K562 (cell line): Measurements from ENCODE around the gene GCA. TPM values are rescaled to one million over a fixed set of nuclear protein-coding genes. Genes with fewer than 3 reads are reported as not detected.

Experiments
- ATAC-seq: fragments of 200-7000 bp; cut with Tn5 transposase; 3 replicates; pipeline ENCODE4 v1.9.1; 2020; ENCODE audit warnings: moderate library complexity
- BruUV-seq: library from RNA; stranded (reverse); fragments of 400-500 nt; replicated peaks from 2 replicates; lab custom pipeline; 2021; lab: Mats Ljungman, UMichigan
- CTCF ChIA-PET: fragments of 300-600 bp; formaldehyde crosslinking; extraction: SDS; loops from one replicate; lab custom pipeline; 2021; ENCODE audit warnings: low intra/inter-chr PET ratio; lab: Yijun Ruan, JAX
- POLR2A ChIA-PET: fragments of 300-600, 350-650 bp; sonication (Branson Sonifier 250); formaldehyde crosslinking; extraction: SDS; loops from one replicate; lab custom pipeline; 2021; ENCODE audit warnings: antibody characterized with exemption, inconsistent platforms; lab: Yijun Ruan, JAX
- DNase-seq, 4 experiments: peaks; one replicate each; pipeline versions ENCODE4 v3.0.0 to v3.0.0-alpha.2; 2011 to 2018; ENCODE audit warnings: low spot score in 3 of 4, mixed read lengths in 3 of 4; ENCODE audit errors: extremely low read depth in 1 of 4
- FAIRE-seq: peaks from 2 replicates; lab custom pipeline; 2011; peaks lifted over from hg19 to GRCh38; lab: Jason Lieb, UNC
- H2AFZ ChIP-seq: 2 replicates; pipeline ENCODE4 v1.6.0; 2011; ENCODE audit warnings: low read depth, low read length, control low read depth, inconsistent platforms
- H3K27ac ChIP-seq: fragments of 200-600 bp; 3 replicates; pipeline ENCODE4 v1.8.0; 2011; ENCODE audit warnings: low read depth, mild to moderate bottlenecking, control low read depth, inconsistent platforms, low read length, moderate library complexity, mixed read lengths; ENCODE audit errors: extremely low read depth
- H3K27me3 ChIP-seq, 2 experiments: fragments of 300-600 bp in 1 of 2; 2 replicates in 1 of 2; 3 replicates in 1 of 2; pipeline versions ENCODE4 v1.6.0 to v1.8.0; 2011; ENCODE audit warnings: inconsistent platforms in 2 of 2, low read length in 2 of 2, mild to moderate bottlenecking in 1 of 2, mixed read lengths in 1 of 2, moderate library complexity in 1 of 2; ENCODE audit not compliant: control insufficient read depth in 2 of 2, insufficient read depth in 2 of 2
- H3K36me3 ChIP-seq: fragments of 300-600 bp; 3 replicates; pipeline ENCODE4 v1.8.0; 2011; ENCODE audit warnings: mild to moderate bottlenecking, low read length, inconsistent platforms; ENCODE audit not compliant: control insufficient read depth, insufficient read depth
- H3K4me1 ChIP-seq, 2 experiments: fragments of 200-600 bp in 1 of 2; replicated peaks in 1 of 2; 2 replicates in 1 of 2; 3 replicates in 1 of 2; pipeline versions ENCODE4 v1.5.1 to v1.8.0; 2011; ENCODE audit warnings: inconsistent platforms in 2 of 2, low read length in 2 of 2, mild to moderate bottlenecking in 1 of 2, mixed read lengths in 1 of 2, moderate library complexity in 1 of 2; ENCODE audit not compliant: control insufficient read depth in 2 of 2, insufficient read depth in 2 of 2
- H3K4me2 ChIP-seq: 2 replicates; pipeline ENCODE4 v1.6.1; 2011; ENCODE audit warnings: low read length, control low read depth, inconsistent platforms, mixed read lengths; ENCODE audit not compliant: insufficient read depth
- H3K4me3 ChIP-seq: fragments of 200-600 bp; sonication (generic), shearing (Covaris generic); 2 replicates; pipeline ENCODE4 v1.5.1; 2016; ENCODE audit warnings: control low read depth, inconsistent platforms
- H3K79me2 ChIP-seq: fragments of 200-600 bp; 3 replicates; pipeline ENCODE4 v1.8.0; 2011; ENCODE audit warnings: low read length, inconsistent platforms; ENCODE audit not compliant: control insufficient read depth, insufficient read depth
- H3K9ac ChIP-seq, 2 experiments: 2 replicates each; pipeline versions ENCODE4 v1.6.0 to v1.6.1; 2011; ENCODE audit warnings: low read depth in 2 of 2, low read length in 2 of 2, control low read depth in 1 of 2, inconsistent platforms in 1 of 2, mild to moderate bottlenecking in 1 of 2, mixed read lengths in 1 of 2; ENCODE audit not compliant: insufficient read depth in 1 of 2
- H3K9me1 ChIP-seq: one replicate; pipeline ENCODE4 v1.6.0; 2011; ENCODE audit warnings: inconsistent platforms, mild to moderate bottlenecking, low read length, moderate library complexity; ENCODE audit not compliant: control insufficient read depth, insufficient read depth
- H3K9me3 ChIP-seq: replicated peaks from 2 replicates; pipeline ENCODE4 v1.5.1; 2011; ENCODE audit warnings: low read depth, low read length, inconsistent platforms; ENCODE audit not compliant: control insufficient read depth, insufficient read depth
- H4K20me1 ChIP-seq: replicated peaks from 2 replicates; pipeline ENCODE4 v1.6.1; 2011; ENCODE audit warnings: low read length, inconsistent platforms, mixed read lengths; ENCODE audit not compliant: control insufficient read depth, insufficient read depth
- ASH1L ChIP-seq: fragments of 450-650 bp; IDR thresholded peaks from 2 replicates; pipeline ENCODE4 v1.6.1; 2018; ENCODE audit warnings: borderline replicate concordance, mild to moderate bottlenecking, low read depth; ENCODE audit not compliant: partially characterized antibody
- CBFB ChIP-seq: sonication (generic); formaldehyde crosslinking; IDR thresholded peaks from 2 replicates; pipeline ENCODE4 v1.4.0; 2020; ENCODE audit warnings: mild to moderate bottlenecking, missing genetic modification reagents
- CREM ChIP-seq: IDR thresholded peaks from 2 replicates; pipeline ENCODE4 v1.6.1; 2014; ENCODE audit warnings: antibody characterized with exemption, low read depth
- CSDE1 ChIP-seq, 2 experiments: fragments of 450-650 bp; IDR thresholded peaks; 2 replicates each; pipeline ENCODE4 v1.6.1; 2016; ENCODE audit warnings: mild to moderate bottlenecking in 1 of 2
- DIDO1 ChIP-seq: fragments of 450-650 bp; IDR thresholded peaks from 2 replicates; pipeline ENCODE4 v1.6.1; 2016; ENCODE audit warnings: low read depth, missing biosample characterization, missing genetic modification characterization
- ESRRA ChIP-seq: fragments of 450-650 bp; IDR thresholded peaks from 2 replicates; pipeline ENCODE4 v1.6.1; 2014; ENCODE audit warnings: low read depth, mild to moderate bottlenecking, moderate library complexity, borderline replicate concordance
- HDAC2 ChIP-seq: fragments of 450-650 bp; IDR thresholded peaks from 2 replicates; pipeline ENCODE4 v1.6.1; 2016; ENCODE audit warnings: mild to moderate bottlenecking
- LARP7 ChIP-seq: fragments of 450-650 bp; IDR thresholded peaks from 2 replicates; pipeline ENCODE4 v1.6.1; 2016
- MBD1 ChIP-seq: fragments of 250-450 bp; sonication (Bioruptor Pico); IDR thresholded peaks from 2 replicates; pipeline ENCODE4 v1.8.0; 2022; ENCODE audit warnings: inconsistent platforms
- NFATC3 ChIP-seq: fragments of 450-650 bp; IDR thresholded peaks from 2 replicates; pipeline ENCODE4 v1.6.1; 2017; ENCODE audit warnings: mild to moderate bottlenecking
- RBM17 ChIP-seq: fragments of 200-400 bp; formaldehyde crosslinking; IDR thresholded peaks from 2 replicates; pipeline ENCODE4 v1.6.1; 2017; ENCODE audit warnings: low read depth, mild to moderate bottlenecking, low read length, borderline replicate concordance
- SAFB ChIP-seq: fragments of 200-400 bp; formaldehyde crosslinking; IDR thresholded peaks from 2 replicates; pipeline ENCODE4 v1.6.1; 2017; ENCODE audit warnings: low read depth, low read length, borderline replicate concordance
- THAP7 ChIP-seq: fragments of 250-450 bp; sonication (Bioruptor Pico); IDR thresholded peaks from 2 replicates; pipeline ENCODE4 v1.5.0; 2021
- ZBTB8A ChIP-seq: fragments of 450-650 bp; IDR thresholded peaks from 2 replicates; pipeline ENCODE4 v1.6.1; 2018; ENCODE audit warnings: mild to moderate bottlenecking, moderate library complexity; ENCODE audit not compliant: partially characterized antibody
- ZNF140 ChIP-seq: fragments of 250-450 bp; sonication (Bioruptor Pico); IDR thresholded peaks from 2 replicates; pipeline ENCODE4 v1.8.0; 2021; ENCODE audit warnings: moderate library complexity, mild to moderate bottlenecking, inconsistent platforms
- ZNF639 ChIP-seq, 2 experiments: fragments of 200-800 bp in 1 of 2; sonication (Bioruptor generic) in 1 of 2; sonication (generic) in 1 of 2; formaldehyde crosslinking in 1 of 2; IDR thresholded peaks in 1 of 2; conservative IDR thresholded peaks in 1 of 2; 2 replicates each; pipeline versions ENCODE4 v1.5.0 to v1.6.1; 2016 to 2020; ENCODE audit warnings: missing compliant biosample characterization in 1 of 2, missing genetic modification characterization in 1 of 2, missing genetic modification reagents in 1 of 2
- ZNF76 ChIP-seq: fragments of 250-450 bp; sonication (Bioruptor Pico); IDR thresholded peaks from 2 replicates; pipeline ENCODE4 v1.4.0; 2020; ENCODE audit warnings: mild to moderate bottlenecking, moderate library complexity, borderline replicate concordance
- WGBS: fragments of 100-300 bp; shearing (Covaris generic); methylation state at CpG from one replicate; pipeline ENCODE4 v1.1.6; 2016; ENCODE audit warnings: low coverage, mixed read lengths; ENCODE audit not compliant: insufficient coverage; ENCODE audit errors: missing lambda C conversion rate; 5-methylcytosine and 5-hydroxymethylcytosine counted together
- in situ Hi-C: fragments of 300-500 bp; cut with MboI; formaldehyde crosslinking; loops from 4 replicates; pipeline ENCODE4 v1.15.0; 2018; ENCODE audit warnings: inconsistent platforms, mixed read lengths
- intact Hi-C: fragments of 100-400 bp; cut with micrococcal nuclease; formaldehyde crosslinking; loops from 2 replicates; pipeline ENCODE4 v1.14.2; 2022
- polyA plus RNA-seq, 8 experiments: library from polyadenylated mRNA; depleted of rRNA in 4 of 8; stranded (reverse) in 5 of 8; unstranded in 3 of 8; fragments of >200 nt; fragmentation: Nextera tagmentation in 2 of 8; fragmentation: Illumina TruSeq in 1 of 8; extraction: Ambion mirVana in 2 of 8; extraction: Trizol in 1 of 8; gene quantifications; 2 replicates each; pipeline versions ENCODE4 v1.2.1 to v1.2.3, GENCODE V29; 2011 to 2014; ENCODE audit warnings: inconsistent platforms in 1 of 8, missing spikeins in 1 of 8
- total RNA-seq, 7 experiments: library from RNA; depleted of rRNA in 6 of 7; stranded (reverse); fragments of >200 nt in 6 of 7; fragmentation: Illumina TruSeq in 2 of 7; extraction: Trizol in 2 of 7; gene quantifications; 2 replicates each; pipeline versions ENCODE4 v1.2.1 to v1.2.3, GENCODE V29; 2011 to 2021; ENCODE audit warnings: low replicate concordance in 1 of 7

Gene GCA
- total and polyA plus RNA-seq, 9 of the 15 experiments (the other 6 are each of a cell fraction or from before 2014, with no cell fraction given), result 0.24 to 0.79 (median 0.41) TPM; not detected in 1

- DNase-seq (no peak), ATAC-seq (no peak)
- no peak overlapping the region for H3K4me3 ChIP-seq
- H3K4me2 ChIP-seq, result no peak overlapping the region
- H3K4me1 ChIP-seq, result no peaks in the 10 kb centered on the region
- WGBS, result 0% methylated on average over 3 of the region's 3 CpGs
- no peak overlapping the region for H3K27ac ChIP-seq
- H3K27me3 ChIP-seq, result no peaks in the 10 kb centered on the region
- no peaks in the 10 kb centered on the region for H3K79me2 ChIP-seq
- H2AFZ ChIP-seq, result no peak overlapping the region
- POLR2A ChIA-PET, result no interaction called here
- 0 out of 2 replicates have a peak, but pooled peaks cover 2% of the 10 kb centered on the region for H3K9me3 ChIP-seq
- no peaks in the 10 kb centered on the region for H3K9me1 ChIP-seq
- intact Hi-C loops, result no loop called here
- H3K36me3 ChIP-seq, result no peaks in the 10 kb centered on the region
- in situ Hi-C loops, result no loop called here
- TF ChIP-seq CBFB (no peak), ZBTB8A (no peak), RBM17 (no peak), MBD1 (CRISPR knock-in tag) (no peak), CREM (no peak), ZNF639 (CRISPR knock-in tag; conservative IDR thresholded peaks at IDR 0.05 in 1 of 2, IDR thresholded peaks at IDR 0.05 in 1 of 2) (no peak), ZNF140 (no peak), THAP7 (no peak), SAFB (no peak), NFATC3 (no peak), DIDO1 (tag) (no peak), ASH1L (no peak), CSDE1 (IDR thresholded peaks at IDR 0.05) (no peak), LARP7 (no peak), ZNF76 (CRISPR knock-in tag) (no peak), ESRRA (no peak), HDAC2 (no peak)
- TF ChIP-seq, all 486 proteins: peak for 0
- Histone ChIP-seq H4K20me1 (no peaks in the 10 kb centered on the region), H3K9ac (no peak overlapping the region)
- CTCF ChIA-PET, result no interaction called here
- BruUV-seq, result no TSS peak
- FAIRE-seq, result no peak
These were observed 41.6 kb downstream of the GCA start for GRCh38 chr2:162385536-162385935.
